BJ (cell line): ENCODE measurements around the gene SS18L1. TPM values are rescaled to one million over a fixed set of nuclear protein-coding genes. Genes with fewer than 3 reads are reported as not detected.

Source experiments
- CTCF ChIA-PET: fragments of 350-600 bp; formaldehyde crosslinking; extraction: SDS; loops from one replicate; lab custom pipeline; 2021; ENCODE audit warnings: antibody characterized with exemption, inconsistent platforms; lab: Yijun Ruan, JAX
- POLR2A ChIA-PET: fragments of 300-600 bp; sonication (Branson Sonifier 250); formaldehyde crosslinking; extraction: SDS; loops from one replicate; lab custom pipeline; 2021; ENCODE audit warnings: antibody characterized with exemption; lab: Charles Lee
- DNase-seq: peaks from one replicate; pipeline ENCODE4 v3.0.0-alpha.2; 2011; ENCODE audit warnings: low read depth
- H3K27me3 ChIP-seq: 2 replicates; pipeline ENCODE4 v1.6.0; 2011; ENCODE audit warnings: low read length; ENCODE audit not compliant: control insufficient read depth, insufficient read depth
- H3K36me3 ChIP-seq: 2 replicates; pipeline ENCODE4 v1.5.1; 2011; ENCODE audit warnings: low read length; ENCODE audit not compliant: control insufficient read depth, insufficient read depth
- H3K4me3 ChIP-seq: 2 replicates; pipeline ENCODE4 v1.5.1; 2011; ENCODE audit warnings: low read depth, mild to moderate bottlenecking, control low read depth, low read length
- CTCF ChIP-seq: IDR thresholded peaks from 2 replicates; pipeline ENCODE4 v1.5.1; 2011; ENCODE audit warnings: low read depth, mild to moderate bottlenecking, control low read depth, inconsistent platforms, low read length, moderate library complexity; ENCODE audit not compliant: insufficient read depth
- polyA plus RNA-seq: library from polyadenylated mRNA; depleted of rRNA; stranded (reverse); fragments of >200 nt; gene quantifications from 2 replicates; pipeline ENCODE4 v1.2.3, GENCODE V29; 2011

Gene SS18L1
- polyA plus RNA-seq, 1 experiment = 6.7 TPM

GRCh38 chr20:62135573-62136266, 7.8 kb upstream of the SS18L1 start:
- DNase-seq = no peak
- ChIA-PET CTCF (interaction anchor here (0.6 to 4.1 kb wide), 12 partner anchors 9 to 150 kb away, joined by 3 to 33 read pairs (median 5); partner anchors contain the start of gene LSM14B), POLR2A (interaction anchor here (0.6 kb wide), 1 partner anchor 240 kb away, joined by 3 read pairs; no protein-coding TSS in a partner anchor)
- no peaks in the 10 kb centered on the region for H3K27me3 ChIP-seq
- no peak for TF ChIP-seq CTCF
- H3K36me3 ChIP-seq = peaks cover 61% of the 10 kb centered on the region
- H3K4me3 ChIP-seq = no peak overlapping the region

- Histone ChIP-seq H3K27me3 (no peaks in the 10 kb centered on the region), H3K4me3 (no peak overlapping the region), H3K36me3 (peaks cover 54% of the 10 kb centered on the region)
- POLR2A ChIA-PET = interaction anchor here (0.6 kb wide), 1 partner anchor 239 kb away, joined by 3 read pairs; no protein-coding TSS in a partner anchor
- TF ChIP-seq CTCF = peak; percentile 90
- no peak for DNase-seq
- CTCF ChIA-PET = interaction anchor here (0.6 to 4.1 kb wide), 11 partner anchors 9 to 149 kb away, joined by 3 to 33 read pairs (median 5); partner anchors contain the start of gene LSM14B
Observed at GRCh38 chr20:62136283-62137091, 7.1 kb upstream of the SS18L1 start.

GRCh38 chr20:62137092-62137384, 6.5 kb upstream of the SS18L1 start:
- Histone ChIP-seq H3K36me3 (peaks cover 49% of the 10 kb centered on the region), H3K4me3 (no peak overlapping the region), H3K27me3 (no peaks in the 10 kb centered on the region)
- no peak for DNase-seq
- POLR2A ChIA-PET = no interaction called here
- CTCF ChIA-PET = interaction anchor here (1.0 to 4.1 kb wide), 8 partner anchors 10 to 126 kb away, joined by 3 to 33 read pairs (median 8); partner anchors contain the start of gene LSM14B
- no peak for TF ChIP-seq CTCF

GRCh38 chr20:62137478-62138203, 5.9 kb upstream of the SS18L1 start:
- Histone ChIP-seq H3K4me3 (no peak overlapping the region), H3K27me3 (no peaks in the 10 kb centered on the region), H3K36me3 (peaks cover 45% of the 10 kb centered on the region)
- DNase-seq = no peak
- no peak for TF ChIP-seq CTCF
- ChIA-PET CTCF (interaction anchor here (0.7 to 4.1 kb wide), 9 partner anchors 8 to 132 kb away, joined by 3 to 33 read pairs (median 5); no protein-coding TSS in a partner anchor), POLR2A (no interaction called here)
